UCSD-AML1 (cell line): ENCODE data around the gene RALGAPB.
"Not testable (repeated sequence)": the region's sequence is repeated elsewhere in the genome, so short reads cannot be mapped to it uniquely, and the experiment has no call there.

Source experiments
- DNase-seq: peaks from one replicate; lab custom pipeline; 2025; ENCODE audit not compliant: unreplicated experiment; lab: John Stamatoyannopoulos, UW

Gene RALGAPB

DNA sequence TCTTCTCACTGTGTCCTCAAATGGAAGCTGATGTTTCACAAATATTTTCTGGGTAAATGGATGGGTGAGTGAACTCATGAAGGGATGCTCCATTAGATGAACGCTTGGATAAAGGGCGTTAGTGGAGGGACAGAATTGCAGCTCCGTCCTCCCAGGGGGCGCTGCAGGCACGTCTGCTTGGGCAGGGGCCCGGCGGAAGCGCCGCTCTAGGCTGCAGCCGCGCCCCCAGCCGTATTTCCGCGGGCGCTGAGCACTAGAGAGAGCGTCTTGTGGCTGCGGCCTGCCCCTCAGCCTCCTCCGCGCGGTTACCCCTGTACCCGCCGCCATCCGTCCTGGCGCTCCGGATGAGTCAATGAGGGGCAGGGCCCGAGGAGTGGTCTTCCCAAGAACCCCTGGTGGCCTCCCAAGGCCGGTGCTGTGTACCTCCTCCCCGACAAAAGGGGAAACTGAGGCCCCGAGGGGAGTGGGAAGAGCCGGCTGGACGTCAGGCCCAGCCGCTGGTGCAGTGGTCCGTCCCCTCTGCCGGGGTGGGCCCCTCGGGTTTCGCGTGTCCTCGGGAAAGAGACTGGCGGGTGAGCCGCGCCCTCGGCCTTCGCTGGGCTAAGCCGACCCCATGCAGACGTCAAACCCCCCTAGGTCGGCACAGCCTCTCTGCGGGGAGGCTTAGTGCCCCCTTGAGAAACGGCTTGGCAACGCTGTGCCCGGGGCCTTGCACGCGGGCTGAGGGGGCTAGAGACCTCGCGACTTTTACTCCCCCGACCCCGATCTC lies 26.0 kb upstream of the RALGAPB start:
- peak; percentile 94 for DNase-seq

DNA sequence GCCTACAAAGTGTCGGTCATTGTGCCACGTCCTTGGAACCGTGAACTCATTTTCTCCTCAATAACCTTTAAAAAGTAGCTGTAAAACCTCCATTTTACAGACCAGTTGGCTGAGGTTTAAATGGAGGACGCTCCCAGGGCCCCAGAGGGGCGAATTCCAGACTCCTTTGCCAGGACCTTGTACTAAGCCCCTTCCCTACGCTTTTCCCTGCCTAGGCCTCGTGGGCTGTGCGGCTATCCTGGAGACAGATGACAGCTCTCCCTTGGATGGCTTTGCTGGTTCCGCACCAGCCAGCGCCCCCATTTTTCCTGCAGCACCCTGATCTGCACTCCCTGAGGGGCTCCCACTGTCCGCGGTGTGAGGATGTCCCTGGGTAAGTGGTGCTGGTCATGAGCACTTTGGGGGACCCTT lies 25.4 kb upstream of the RALGAPB start:
- no peak for DNase-seq

DNA sequence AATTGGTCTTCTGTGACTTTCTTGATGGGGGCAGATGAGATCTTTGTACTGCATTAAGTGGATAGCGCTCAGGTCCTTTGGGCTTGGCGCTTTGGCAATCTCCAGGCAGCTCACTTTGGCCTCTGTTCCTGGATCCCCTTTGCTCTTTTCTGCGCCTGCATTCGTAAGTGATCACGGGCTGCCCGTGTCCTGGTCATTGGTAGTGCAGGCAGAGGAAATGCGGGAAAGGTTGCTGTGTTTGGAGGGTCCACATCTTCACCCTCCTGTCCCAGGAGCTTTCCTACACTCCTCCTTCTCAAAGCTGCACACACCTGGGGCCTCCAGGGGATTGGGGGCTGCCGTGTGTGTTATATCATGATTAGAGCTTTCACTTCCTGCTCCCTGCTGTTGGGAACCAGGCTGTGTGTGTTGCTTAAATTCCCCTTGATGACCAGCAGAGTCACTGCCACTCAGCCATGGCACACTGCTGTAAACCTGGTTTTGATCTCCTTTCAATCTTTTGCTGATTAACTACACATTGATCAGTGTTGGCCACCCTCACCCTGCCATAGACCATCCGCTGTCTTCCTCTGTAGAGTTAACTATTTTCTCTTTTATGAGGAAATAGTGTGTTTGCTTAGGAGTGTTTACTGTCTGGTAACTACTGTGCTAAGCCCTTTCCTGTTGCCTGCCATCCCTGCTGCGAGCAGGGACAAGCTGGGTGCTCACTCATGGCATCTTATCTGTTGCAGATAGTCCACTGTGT lies 24.5 kb upstream of the RALGAPB start:
- peak; percentile 17 for DNase-seq

DNA sequence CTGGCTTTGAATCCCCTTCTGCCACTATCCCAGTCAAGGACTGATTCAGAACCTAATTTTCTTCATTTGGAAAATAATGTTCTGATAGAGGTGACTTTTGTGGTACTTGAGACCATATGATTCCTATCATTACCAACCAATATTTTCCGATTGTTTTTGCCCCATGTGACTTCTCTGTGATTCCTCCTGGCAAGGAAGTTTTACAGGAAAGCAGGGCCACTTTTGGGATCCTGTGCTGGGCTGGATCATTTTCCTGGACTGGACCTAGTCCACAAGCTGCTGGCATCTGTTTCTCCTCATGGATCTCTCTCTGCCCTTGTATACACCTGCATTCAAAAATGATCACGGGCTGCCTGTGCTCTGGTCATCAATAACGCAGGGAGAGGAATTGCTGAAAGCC lies 23.6 kb upstream of the RALGAPB start:
- DNase-seq = no peak

DNA sequence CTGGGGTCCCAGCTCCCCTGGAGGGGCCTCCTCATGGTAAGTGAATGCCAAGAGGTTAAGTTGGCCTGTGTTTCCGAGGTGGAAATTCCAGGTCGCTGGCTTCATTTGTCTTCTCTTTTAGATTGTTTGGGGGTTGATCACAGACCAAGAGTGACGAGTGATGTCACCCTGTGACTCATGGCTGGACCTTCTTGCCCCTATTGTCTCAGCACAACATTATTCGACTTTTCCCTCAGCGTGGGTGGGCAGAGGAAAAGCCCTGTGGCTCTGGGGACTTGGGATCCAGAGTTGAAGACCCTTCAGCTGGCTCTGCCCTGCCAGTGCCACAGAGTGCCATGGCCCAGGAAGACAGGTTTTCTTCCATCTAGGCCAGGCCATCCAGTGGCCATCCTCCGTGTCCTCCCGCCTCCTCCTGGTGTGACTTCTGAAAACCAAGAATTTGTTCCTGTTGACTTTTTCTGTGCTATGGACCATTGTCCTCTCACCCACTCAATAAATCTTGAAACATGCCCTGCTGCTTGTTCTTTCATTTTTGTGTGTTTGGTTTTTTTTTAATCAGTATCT lies 22.1 kb upstream of the RALGAPB start:
- no peak for DNase-seq

DNA sequence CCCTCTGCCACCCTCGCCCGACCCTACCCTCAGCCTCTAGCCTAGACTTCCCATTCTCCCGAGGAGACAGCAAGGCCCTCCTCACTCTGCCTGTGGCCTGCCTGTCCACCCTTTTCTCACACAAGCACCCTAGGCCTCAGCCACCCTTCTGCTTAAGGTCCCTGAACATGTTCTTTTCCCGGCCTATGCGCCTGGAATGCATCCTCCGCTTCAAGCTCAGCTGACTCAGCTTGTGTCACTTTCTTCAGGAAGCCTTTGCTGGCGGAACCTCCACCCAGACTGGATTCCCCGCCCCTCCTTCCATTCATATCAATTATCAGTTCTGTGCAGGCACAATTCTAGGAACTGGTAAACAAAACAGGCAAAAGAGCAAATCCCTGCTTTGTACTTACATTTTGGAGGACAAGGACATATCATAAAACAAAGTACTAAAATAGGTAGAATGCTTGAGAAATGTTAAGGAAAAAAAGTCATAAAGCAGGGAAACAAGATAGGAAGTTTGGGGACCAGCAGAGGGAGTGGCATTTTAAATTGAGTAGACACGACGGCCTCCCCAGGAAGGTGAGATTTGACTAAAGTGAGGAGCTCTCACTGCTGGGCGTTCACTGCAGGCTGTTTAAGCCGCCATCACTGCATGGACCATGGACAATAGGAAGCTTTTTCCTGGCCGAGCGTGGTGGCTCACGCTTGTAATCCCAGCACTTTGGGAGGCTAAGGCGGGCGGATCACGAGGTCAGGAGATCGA lies 19.6 kb upstream of the RALGAPB start:
- DNase-seq = peak; percentile 34

DNA sequence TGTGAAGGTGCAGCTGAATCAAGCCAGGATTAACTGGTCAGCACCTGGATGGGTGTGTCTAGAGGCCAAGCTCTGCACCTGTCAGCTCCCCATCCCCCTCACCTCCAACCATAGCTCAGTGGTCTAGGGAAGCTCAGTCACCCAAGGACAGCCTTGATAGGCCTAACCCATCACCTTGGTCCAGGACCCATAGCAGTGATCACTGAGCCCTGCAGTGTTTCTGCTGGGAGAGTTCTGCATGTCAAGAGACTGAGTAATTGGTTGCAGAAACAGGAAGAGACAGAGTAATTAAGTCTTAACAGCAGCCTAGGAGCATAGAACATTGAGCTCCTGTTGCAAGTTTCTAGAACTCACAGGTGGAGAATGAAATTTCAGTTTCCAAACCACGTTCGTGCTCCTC lies 18.7 kb upstream of the RALGAPB start:
- DNase-seq = no peak

DNA sequence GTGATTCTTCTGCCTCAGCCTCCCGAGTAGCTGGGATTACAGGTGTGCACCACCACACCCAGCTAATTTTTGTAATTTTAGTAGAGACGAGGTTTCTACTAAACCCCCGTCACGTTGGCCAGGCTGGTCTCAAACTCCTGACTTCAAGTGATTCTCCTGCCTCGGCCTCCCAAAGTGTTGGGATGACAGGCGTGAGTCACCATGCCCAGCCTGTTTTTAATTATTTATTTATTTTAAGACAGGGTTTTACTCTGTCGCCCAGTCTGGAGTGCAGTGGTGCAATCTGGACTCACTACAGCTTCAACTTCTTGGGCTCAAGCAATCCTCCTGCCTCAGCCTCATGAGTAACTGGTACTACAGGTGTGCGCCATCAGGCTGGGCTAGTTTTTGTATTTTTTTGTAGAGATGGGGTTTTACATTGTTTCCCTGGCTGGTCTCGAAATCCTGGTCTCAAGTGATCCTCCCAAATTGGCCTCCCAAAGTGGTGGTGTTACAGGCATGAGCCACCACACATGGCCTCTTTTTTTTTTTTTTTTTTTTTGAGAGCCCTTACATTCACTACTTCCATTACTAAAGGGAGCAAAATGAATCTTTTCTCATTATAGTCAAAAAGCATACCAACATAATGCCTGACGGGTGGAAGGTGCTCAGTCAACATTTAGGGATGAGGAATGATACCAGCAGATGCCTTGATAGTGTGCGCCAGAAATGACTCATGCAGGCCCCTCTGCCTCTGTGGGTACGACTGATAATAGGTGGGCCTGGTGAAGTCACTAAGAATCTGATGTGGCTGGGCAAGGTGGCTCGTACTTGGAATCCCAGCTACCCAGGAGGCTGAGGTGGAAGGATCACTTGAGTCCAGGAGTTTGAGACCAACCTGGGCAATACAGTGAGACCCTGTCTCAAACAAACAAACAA lies 17.8 kb upstream of the RALGAPB start:
- no peak for DNase-seq

DNA sequence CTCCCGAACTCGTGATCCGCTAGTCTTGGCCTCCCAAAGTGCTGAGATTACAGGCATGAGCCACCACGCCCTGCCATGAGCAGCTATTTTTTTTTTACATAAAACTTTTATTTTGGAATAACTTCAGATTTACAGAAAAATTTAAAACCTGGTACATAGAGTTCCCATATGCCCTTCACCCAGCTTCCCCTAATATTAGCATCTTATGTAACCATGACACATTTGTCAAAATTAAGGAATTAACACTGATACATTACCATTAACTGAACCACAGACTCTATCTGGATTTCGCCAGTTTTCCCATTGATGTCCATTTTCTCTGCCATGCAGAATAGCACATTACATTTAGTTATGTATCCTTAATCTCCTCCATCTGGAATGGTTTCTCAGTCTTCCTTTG lies 14.3 kb upstream of the RALGAPB start:
- DNase-seq = no peak

DNA sequence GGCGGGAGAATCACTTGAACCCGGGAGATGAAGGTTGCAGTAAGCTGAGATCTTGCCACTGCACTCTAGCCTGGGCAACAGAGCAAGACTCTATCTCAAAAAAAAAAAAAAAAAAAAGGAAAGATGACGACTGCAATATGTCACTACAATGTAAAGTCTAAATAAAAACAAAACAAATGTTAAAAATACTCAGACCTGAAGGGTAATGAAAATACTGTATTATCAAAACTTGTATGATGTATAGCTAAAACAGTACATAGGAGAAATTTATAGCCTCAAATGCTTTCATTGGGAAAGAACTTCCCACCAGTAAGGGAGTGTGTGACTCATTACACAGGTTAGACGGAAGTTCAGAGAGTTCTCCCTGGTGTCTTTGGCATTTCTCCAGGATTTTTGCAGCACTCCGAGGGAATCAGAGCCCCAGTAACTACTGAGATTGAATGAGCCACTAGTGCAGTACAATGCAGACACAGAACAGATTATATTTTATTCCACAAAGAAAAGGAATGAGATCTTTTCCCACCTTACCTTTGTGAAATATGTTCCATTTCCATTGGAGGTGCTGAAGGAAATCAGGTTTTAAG lies 12.5 kb upstream of the RALGAPB start:
- DNase-seq = no peak

DNA sequence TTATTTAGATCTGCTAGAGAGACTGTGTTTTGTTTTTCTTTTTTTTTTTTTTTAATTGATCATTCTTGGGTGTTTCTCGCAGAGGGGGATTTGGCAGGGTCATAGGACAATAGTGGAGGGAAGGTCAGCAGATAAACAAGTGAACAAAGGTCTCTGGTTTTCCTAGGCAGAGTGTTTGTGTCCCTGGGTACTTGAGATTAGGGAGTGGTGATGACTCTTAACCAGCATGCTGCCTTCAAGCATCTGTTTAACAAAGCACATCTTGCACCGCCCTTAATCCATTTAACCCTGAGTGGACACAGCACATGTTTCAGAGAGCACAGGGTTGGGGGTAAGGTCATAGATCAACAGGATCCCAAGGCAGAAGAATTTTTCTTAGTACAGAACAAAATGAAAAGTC lies 12.0 kb upstream of the RALGAPB start:
- DNase-seq = not testable (repeated sequence)

DNA sequence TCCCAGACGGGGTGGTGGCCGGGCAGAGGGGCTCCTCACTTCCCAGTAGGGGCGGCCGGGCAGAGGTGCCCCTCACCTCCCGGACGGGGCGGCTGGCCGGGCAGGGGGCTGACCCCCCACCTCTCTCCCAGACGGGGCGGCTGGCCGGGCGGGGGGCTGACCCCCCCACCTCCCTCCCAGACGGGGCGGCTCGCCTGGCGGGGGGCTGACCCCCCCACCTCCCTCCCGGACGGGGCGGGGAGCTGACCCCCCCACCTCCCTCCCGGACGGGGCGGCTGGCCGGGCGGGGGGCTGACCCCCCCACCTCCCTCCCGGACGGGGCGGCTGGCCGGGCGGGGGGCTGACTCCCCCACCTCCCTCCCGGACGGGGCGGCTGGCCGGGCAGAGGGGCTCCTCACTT lies 11.5 kb upstream of the RALGAPB start:
- not testable (repeated sequence) for DNase-seq

DNA sequence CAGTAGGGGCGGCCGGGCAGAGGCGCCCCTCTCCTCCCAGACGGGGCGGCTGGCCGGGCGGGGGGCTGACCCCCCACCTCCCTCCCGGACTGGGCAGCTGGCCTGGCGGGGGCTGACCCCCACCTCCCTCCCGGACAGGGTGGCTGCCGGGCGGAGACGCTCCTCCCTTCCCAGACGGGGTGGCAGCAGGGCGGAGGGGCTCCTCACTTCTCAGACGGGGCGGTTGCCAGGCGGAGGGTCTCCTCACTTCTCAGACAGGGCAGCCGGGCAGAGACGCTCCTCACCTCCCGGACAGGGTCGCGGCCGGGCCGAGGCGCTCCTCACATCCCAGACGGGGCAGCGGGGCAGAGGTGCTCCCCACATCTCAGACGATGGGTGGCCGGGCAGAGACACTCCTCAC lies 11.1 kb upstream of the RALGAPB start:
- DNase-seq = not testable (repeated sequence)

DNA sequence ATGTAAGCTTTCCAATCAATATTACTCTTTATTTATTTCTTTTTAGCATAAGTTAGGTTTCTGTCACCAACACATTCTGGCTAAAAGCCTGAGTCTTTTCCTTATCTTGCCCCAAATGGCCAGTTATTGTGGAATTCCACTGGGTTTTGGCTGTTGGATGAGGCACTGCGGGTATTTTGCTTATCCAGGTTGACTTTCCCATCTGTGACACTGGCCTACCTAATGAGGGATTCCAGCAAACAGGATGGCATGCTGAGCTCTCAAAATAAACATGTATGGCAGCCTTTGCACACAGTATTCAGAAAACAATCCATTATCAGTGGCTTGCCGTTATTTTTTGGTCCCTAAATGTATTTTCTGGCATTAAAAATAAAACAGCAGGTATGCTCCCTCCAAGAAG lies 6.5 kb upstream of the RALGAPB start:
- no peak for DNase-seq

DNA sequence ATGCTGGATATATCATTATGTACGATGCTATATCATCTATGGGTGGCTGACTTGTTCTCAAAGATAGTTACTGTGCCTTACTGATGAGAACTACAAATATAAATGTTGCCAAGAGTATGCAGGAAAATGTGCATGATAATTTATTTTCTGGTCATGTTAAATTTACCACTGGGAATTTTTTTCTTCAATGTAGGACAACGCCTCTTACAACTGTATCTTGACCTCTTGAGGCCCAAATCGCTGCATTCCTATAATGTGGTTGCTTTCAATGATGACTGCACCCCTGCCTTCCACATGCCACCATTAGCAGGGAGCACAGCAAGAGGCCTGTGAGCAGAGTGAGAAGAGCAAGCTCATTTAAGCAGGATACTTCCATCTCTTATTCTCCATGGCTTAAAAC lies 5.7 kb upstream of the RALGAPB start:
- DNase-seq = no peak

DNA sequence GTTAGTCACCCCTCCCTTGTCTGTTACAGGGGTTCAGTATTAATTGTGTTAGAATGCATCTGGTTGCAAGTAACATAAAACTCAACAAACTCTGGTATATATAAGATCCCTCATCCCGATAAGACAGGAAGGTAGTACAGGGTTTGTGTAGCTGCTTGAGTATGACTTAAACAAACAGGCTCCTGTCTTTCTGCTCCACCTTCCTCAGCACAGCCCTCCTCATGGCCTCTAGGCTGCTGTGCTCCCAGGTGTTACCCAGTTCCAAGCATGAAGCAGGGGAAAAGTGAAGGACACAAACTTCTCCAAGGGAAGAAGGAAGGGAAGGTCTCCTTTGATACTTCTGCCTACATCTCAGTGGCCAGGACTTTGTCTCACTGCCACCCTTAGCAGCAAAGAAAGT lies 1.4 kb upstream of the RALGAPB start:
- no peak for DNase-seq

DNA sequence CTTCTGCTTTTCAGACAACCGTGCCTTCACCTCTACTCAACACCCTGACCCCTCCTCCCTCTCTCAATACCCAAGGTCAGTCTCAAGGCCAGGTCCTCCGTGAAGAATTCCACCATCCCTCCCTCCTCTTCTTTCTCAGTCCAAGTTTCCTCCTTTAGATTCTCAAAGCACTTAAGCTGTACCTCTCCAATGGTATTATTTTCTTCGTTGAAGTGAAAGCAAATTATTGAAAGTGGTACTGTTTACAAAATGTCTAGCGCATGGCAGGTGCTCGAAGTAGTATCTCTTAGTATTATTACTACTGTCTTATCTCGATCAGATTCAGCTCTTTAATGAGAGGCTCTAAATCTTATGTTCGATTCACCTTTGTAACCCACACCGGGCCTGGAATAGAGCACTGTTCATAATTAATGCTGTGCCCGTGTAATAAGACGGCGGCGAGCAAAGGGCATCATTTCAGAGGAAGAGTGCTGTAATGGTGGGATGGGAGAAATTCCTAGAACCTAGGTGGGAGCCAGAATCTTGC lies 593 bp upstream of the RALGAPB start:
- DNase-seq = no peak

DNA sequence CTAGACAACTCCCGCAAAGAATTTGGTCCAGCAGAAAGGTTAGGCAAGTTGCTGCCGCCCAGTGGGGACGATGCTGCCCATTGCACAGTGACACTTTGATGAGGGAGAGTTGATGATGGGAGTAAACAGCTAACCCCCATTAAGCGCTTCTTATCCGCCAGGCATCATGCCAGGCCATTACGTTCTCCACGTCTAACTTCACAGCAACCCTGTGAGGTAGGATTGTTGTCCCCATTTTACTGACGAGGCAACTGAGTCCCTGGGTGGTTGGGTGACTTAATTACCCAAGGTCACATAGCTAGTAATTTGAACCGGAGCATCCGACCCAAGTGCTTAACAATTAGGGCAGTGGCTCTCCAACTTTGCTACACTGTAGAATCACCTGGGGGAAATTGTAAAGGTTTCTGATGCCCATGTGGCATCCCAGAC lies 738 bp downstream of the RALGAPB start:
- no peak for DNase-seq

DNA sequence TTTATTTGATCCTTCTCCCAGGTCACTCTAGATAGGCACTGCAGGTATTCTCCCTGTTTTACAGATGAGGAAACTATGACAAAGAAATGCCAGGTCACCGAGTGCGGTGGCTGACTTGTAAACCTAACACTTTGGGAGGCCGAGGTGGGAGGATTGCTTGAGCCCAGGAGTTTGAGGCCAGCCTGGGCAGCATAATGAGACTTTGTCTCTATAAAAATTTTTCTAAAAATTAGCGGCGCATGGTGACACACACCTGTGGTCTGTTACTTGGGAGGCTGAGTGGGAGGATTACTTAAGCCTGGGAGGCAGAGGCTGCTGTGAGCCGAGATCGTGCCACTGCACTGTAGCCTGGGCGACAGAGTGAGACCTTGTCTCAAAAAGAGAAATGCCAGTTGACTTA lies 5.1 kb downstream of the RALGAPB start:
- no peak for DNase-seq

DNA sequence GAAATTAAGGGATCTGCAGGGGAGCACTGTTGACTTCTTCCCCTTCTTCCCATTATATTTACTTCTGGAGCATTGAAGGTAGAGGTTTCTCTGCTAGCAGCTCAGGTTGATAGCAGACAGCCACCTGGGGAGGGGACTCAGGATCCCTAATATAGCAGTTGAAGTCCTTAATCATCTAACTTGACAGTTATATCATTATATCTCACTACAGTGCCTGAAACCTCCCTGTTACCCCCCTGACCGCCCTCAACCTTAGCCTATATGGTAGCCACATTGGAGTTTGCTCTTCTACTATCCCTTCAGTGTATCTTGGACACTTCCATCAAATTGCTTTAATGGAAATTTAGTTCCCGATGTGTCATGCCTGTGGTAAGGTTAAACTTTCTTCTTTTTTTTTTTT lies 7.0 kb downstream of the RALGAPB start:
- no peak for DNase-seq
